Measurements from ENCODE around the gene HCFC1R1.

The HCFC1R1 gene

GRCh38 chr16:2990891-2991290, 32.9 kb downstream of the HCFC1R1 start:
- CTCF ChIA-PET: interaction anchor here (1.0 kb wide), 1 partner anchor 21 kb away, joined by 8 read pairs; the partner anchor contains the start of gene PAQR4
- POLR2A ChIA-PET (ENCODE audit: low non-redundant PET): interaction anchor here (0.7 to 1.7 kb wide), 3 partner anchors 19 to 30 kb away, joined by 4 to 10 read pairs (median 7); no protein-coding TSS in a partner anchor
- H3K27ac ChIP-seq: no peak overlapping the region; the same call in 1 of the 2 replicates
- TF ChIP-seq CTCF (conservative IDR thresholded peaks at IDR 0.05; ENCODE audit: low read depth): no peak
- no peak for DNase-seq (ENCODE audit: low spot score)

- TF ChIP-seq CTCF (conservative IDR thresholded peaks at IDR 0.05; ENCODE audit: low read depth): no peak
- POLR2A ChIA-PET (ENCODE audit: low non-redundant PET): no interaction called here
- H3K27ac ChIP-seq: no peak overlapping the region
- no peak for DNase-seq (ENCODE audit: low spot score)
- CTCF ChIA-PET: no interaction called here
Measured at GRCh38 chr16:2988590-2989099, 35.1 kb downstream of the HCFC1R1 start.

DNA sequence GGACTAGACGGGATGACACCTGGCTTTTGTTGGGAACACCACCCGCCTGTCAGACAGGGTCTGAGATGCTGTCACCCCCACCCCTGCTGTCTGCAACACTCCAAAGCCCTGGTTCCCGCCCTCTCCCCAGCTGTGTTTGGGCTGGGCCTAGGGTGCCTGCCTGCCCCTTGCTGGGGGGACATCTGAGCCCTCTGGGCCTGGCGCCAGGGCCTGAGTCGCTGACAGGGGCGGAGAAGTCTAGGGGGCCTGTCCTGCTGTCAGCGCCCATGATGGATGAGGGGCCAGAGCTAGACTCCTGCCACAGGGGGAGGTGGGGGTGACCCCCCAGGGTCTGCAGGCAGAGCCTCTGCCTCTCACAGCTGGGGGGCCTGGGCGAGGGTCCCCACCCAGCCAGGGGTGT, 35.9 kb downstream of the HCFC1R1 start:
- H3K27ac ChIP-seq: no peak overlapping the region
- ChIA-PET CTCF (no interaction called here), POLR2A (ENCODE audit: low non-redundant PET) (no interaction called here)
- no peak for DNase-seq (ENCODE audit: low spot score)
- TF ChIP-seq CTCF (conservative IDR thresholded peaks at IDR 0.05; ENCODE audit: low read depth): no peak

GRCh38 chr16:2987286-2987685, 36.5 kb downstream of the HCFC1R1 start:
- CTCF ChIA-PET: no interaction called here
- no peak overlapping the region for H3K27ac ChIP-seq
- TF ChIP-seq CTCF (conservative IDR thresholded peaks at IDR 0.05; ENCODE audit: low read depth): no peak
- no peak for DNase-seq (ENCODE audit: low spot score)
- POLR2A ChIA-PET (ENCODE audit: low non-redundant PET): no interaction called here

DNA sequence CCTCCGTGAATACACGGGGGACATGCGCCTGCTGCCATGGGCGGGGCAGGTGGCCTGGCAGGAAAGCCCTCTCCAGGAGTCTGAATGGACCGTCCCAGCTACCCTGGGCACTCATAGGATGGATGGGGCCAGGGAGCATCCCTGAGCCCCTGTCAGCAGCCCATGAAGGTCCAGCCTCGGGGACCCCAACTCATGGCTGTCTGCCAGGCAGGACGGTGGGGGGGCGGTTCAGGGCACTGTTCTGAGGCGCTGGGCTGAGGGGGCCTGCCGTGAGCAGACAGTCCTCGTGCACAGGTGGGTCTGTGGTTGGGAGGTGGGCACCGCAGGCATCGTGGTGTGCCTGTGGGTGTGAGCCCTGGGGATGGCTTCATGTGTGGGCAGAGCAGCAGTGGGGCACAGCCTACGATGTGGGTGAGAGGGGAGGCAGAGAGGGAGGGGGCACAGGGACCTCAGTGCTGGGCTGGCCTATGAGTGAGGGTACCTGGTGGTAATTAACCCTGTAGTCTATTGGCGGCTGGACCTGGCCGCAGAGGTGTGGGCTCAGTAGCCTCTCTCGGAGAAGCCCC, 37.0 kb downstream of the HCFC1R1 start:
- no peak for DNase-seq (ENCODE audit: low spot score)
- CTCF ChIA-PET: no interaction called here
- TF ChIP-seq CTCF (conservative IDR thresholded peaks at IDR 0.05; ENCODE audit: low read depth): no peak
- no peak overlapping the region for H3K27ac ChIP-seq
- POLR2A ChIA-PET (ENCODE audit: low non-redundant PET): no interaction called here

- POLR2A ChIA-PET (ENCODE audit: low non-redundant PET): no interaction called here
Measured at GRCh38 chr16:2985893-2986355, 37.8 kb downstream of the HCFC1R1 start.

More at GRCh38 chr16:2985893-2986355, 37.8 kb downstream of the HCFC1R1 start:
- CTCF ChIA-PET: interaction anchor here (0.6 kb wide), 1 partner anchor 23 kb away, joined by 6 read pairs; no protein-coding TSS in a partner anchor
- TF ChIP-seq CTCF (conservative IDR thresholded peaks at IDR 0.05; ENCODE audit: low read depth): no peak
- no peak for DNase-seq (ENCODE audit: low spot score)
- peak overlapping the region; percentile 21; the same call in 1 of the 2 replicates for H3K27ac ChIP-seq

All from RWPE1 (cell line).